Suprapubic skin (tissue), 4 donors: ENCODE results near the gene LRRC8B.
"Not testable (repeated sequence)": the region's sequence is repeated elsewhere in the genome, so short reads cannot be mapped to it uniquely, and the experiment has no call there.

Experiments
- CTCF ChIP-seq, 2 donors: fragments of 200-600 bp in 1 of 2; fragments of 450-650 bp in 1 of 2; sonication (generic) in 1 of 2; IDR thresholded peaks; one replicate each; pipeline ENCODE4 v1.5.1; 2016 to 2019; ENCODE audit warnings: antibody characterized with exemption in 2 of 2, mild to moderate bottlenecking in 1 of 2, moderate library complexity in 1 of 2
- EP300 ChIP-seq: sonication (generic); formaldehyde crosslinking; IDR thresholded peaks from one replicate; pipeline ENCODE4 v1.6.1; 2017; ENCODE audit warnings: antibody characterized with exemption
- POLR2A ChIP-seq, 2 donors: fragments of 450-650 bp; IDR thresholded peaks; one replicate each; pipeline ENCODE4 v1.6.1; 2017; ENCODE audit warnings: antibody characterized with exemption in 2 of 2, mild to moderate bottlenecking in 2 of 2, moderate library complexity in 2 of 2
- POLR2AphosphoS5 ChIP-seq, 3 donors: sonication (generic); formaldehyde crosslinking; IDR thresholded peaks; one replicate each; pipeline ENCODE4 v1.6.1; 2017; ENCODE audit warnings: antibody characterized with exemption in 3 of 3

DNA sequence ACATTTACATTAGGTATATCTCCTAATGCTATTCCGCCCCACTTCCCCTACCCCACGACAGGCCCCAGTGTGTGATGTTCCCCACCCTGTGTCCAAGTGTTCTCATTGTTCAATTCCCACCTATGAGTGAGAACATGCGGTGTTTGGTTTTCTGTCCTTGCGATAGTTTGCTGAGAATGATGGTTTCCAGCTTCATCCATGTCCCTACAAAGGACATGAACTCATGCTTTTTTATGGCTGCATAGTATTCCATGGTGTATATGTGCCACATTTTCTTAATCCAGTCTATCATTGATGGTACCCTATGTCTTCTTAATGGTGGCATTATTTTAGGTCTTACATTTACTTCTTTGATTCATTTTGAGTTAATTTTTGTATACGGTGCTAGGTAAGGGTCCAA, 14.6 kb upstream of the LRRC8B start:
- not testable (repeated sequence) for TF ChIP-seq POLR2A (IDR thresholded peaks at IDR 0.05); CTCF (IDR thresholded peaks at IDR 0.05); EP300; POLR2AphosphoS5 (IDR thresholded peaks at IDR 0.05)
